NCI-H510A treated with DMSO at 0.1 percent for 48 hours (cell line): ENCODE results near the gene LYPD5.
A peak's percentile ranks its signal among the peaks of the same experiment; 100 is the strongest.
"Not testable (repeated sequence)": the region's sequence is repeated elsewhere in the genome, so short reads cannot be mapped to it uniquely, and the experiment has no call there.

Source experiments
- DNase-seq: peaks from one replicate; lab custom pipeline; 2025; lab: John Stamatoyannopoulos, UW

The LYPD5 gene

GRCh38 chr19:43802216-43802951 is at the start of gene LYPD5:
Gene LYPD5 (minus strand): TSS chr19:43802447. CDS start chr19:43802380, 67 bp downstream.
- no peak for DNase-seq

- DNase-seq = no peak
Observed at GRCh38 chr19:43848821-43849220, 46.6 kb upstream of the LYPD5 start.

GRCh38 chr19:43847884-43848283 is 45.6 kb upstream of the LYPD5 start:
- no peak for DNase-seq

DNA sequence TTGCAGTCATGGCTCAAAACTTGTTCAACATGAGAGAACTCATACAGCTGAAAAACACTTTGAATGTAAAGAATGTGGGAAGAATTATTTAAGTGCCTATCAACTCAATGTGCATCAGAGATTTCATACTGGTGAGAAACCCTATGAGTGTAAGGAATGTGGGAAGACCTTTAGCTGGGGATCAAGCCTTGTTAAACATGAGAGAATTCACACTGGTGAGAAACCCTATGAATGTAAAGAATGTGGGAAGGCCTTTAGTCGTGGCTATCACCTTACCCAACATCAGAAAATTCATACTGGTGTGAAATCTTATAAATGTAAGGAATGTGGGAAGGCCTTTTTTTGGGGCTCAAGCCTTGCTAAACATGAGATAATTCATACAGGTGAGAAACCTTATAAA is 45.0 kb upstream of the LYPD5 start:
- DNase-seq = no peak

GRCh38 chr19:43842007-43842406 is 39.8 kb upstream of the LYPD5 start:
- DNase-seq = no peak

- DNase-seq = no peak
Observed at GRCh38 chr19:43839139-43839538, 36.9 kb upstream of the LYPD5 start.

- peak; percentile 75 for DNase-seq
Observed at GRCh38 chr19:43826787-43827754, 24.8 kb upstream of the LYPD5 start, which contains the start of gene ZNF283. Gene ZNF283 (plus strand): TSS chr19:43827321. CDS start chr19:43833505, 6,184 bp downstream.

GRCh38 chr19:43824572-43824971 is 22.3 kb upstream of the LYPD5 start:
- not testable (repeated sequence) for DNase-seq

GRCh38 chr19:43823856-43824255 is 21.6 kb upstream of the LYPD5 start:
- DNase-seq = not testable (repeated sequence)

- DNase-seq = no peak
Observed at GRCh38 chr19:43820884-43821215, 18.6 kb upstream of the LYPD5 start.

GRCh38 chr19:43820098-43820883 is 18.0 kb upstream of the LYPD5 start:
- DNase-seq = no peak

DNA sequence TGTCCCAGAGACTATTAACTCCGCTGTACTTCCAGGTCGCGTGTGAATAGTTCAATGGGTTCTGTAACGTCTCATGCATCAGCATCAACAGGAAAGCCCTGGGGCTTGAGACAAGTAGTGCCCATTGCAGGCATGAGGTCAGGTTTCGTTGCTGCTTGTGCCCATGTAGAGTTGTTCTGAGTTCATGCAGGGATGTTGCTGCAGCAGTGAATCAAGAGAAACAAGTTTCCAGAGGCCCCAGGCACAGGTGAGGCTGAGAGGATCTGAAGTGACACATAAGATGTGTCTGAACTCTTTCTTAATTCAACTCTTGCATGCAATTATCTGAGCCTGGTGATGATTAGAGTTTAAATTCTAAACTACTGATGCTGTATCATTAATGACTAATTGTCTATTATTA is 16.3 kb upstream of the LYPD5 start:
- DNase-seq = no peak

- not testable (repeated sequence) for DNase-seq
Observed at GRCh38 chr19:43817454-43817853, 15.2 kb upstream of the LYPD5 start.

DNA sequence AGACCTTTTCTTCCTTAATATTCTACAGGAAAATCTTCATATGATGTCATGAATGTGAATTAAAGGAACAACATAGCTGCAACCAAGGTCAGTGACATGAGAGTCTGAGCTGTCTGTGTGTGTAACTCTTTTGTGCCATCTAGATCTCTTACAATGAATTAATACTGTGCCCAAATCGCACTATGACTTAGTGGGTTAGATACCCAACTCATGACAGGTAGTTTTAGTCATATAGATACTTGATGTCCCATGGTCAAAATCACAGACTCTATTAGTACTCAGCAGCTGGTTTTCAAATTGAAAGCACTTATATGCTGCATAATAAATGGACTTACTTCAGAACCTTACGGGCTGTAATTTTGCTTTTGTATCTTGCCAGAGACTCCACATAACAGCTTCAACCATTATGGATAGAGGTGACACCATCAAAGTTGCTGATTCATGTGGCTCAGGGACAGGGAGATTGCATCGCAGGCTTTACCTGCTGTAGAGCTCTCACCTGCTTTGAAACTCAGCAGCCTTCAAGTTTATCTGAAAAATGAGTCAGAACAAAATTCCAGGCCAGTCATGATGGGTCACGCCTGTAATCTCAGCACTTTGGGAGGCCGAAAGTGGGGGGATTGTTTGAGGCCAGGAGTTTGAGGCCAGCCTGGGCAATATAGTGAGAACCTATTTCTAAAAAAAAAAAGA is 12.6 kb upstream of the LYPD5 start:
- no peak for DNase-seq

DNA sequence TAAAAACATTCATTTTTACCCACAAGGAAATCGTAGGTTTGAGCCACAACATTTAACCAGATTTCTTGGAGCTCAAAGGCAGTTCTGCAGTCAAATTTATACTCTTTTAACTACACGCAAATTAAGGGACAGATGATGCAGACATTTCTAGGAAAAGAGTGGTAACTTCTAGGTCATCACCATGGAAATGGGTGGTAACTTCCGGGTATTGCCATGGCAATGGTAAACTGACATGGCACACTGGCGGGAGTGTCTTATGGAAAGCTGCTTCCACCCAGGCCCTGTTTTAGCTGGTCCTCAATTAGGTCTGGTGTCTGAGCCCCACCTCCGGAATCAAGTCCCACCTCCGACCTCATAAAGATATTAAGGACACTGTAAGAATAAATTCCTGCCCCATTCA is 10.4 kb upstream of the LYPD5 start:
- no peak for DNase-seq

GRCh38 chr19:43812259-43812658 is 10.0 kb upstream of the LYPD5 start:
- DNase-seq = no peak

GRCh38 chr19:43811837-43812236 is 9.6 kb upstream of the LYPD5 start:
- DNase-seq = no peak

DNA sequence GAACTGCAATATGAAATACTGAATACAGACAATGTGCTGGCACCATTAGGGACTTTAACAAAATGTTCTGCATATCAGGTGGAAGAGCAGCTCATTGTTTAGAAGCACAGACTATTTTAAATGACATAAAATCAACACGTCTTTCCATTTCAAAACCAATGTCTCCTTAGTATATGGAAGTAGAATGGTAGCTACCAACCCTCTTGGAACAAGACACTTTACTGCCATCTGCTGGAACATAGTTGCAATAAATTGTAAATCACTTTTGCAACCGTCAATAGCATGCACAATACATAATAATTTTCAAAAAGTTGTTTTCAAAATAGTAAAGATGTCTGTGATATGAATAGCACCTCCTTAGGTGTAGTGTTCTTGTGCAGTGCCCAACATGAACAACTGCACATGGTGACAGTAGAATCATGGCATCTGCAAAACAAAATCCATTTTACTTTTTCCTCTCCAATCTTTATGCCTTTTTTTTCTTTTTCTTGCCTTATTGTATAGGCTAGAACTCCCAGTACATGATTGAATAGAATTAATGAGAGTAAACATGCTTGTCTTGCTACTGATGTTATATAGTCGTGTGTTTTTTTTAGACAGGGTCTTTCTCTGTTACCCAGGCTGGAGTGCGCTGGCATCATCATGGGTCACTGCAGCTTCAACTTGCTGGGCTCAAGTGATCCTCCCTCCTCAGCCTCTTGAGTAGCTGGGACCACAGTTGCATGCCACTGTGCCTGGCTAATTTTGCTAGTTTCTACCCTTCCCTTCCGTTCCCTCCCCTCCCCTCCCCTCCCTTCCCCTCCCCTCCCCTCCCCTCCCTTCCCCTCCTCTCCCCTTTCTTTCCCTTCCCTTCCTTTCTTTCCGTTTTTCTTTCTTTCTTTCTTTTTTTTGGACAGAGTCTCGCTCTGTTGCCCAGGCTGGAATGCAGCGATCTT is 7.8 kb upstream of the LYPD5 start:
- DNase-seq = peak; percentile 61

- DNase-seq = no peak
Observed at GRCh38 chr19:43807651-43808050, 5.4 kb upstream of the LYPD5 start.

- no peak for DNase-seq
Observed at GRCh38 chr19:43806848-43807247, 4.6 kb upstream of the LYPD5 start.
